ENCODE data around the gene LHX6. TPM values are rescaled to one million over a fixed set of nuclear protein-coding genes. Genes with fewer than 3 reads are reported as not detected.

Gene LHX6
- total and polyA plus RNA-seq, 2 of the 4 experiments (the other 2 are of a cell fraction): under 0.01 to 0.05 TPM

Other genes with a start within 250 kb of the LHX6 start
- gene TTLL11, start 135.6 kb downstream of the LHX6 start, total RNA-seq (2012; rRNA removed): 2.0 and 2.5 TPM in 2 replicates
- 4.6 and 4.8 TPM in 2 replicates for gene TTLL11, start 135.6 kb downstream of the LHX6 start, polyA plus RNA-seq (2012; rRNA removed)
- 45.2 and 80.8 TPM in 2 replicates for gene NDUFA8, start 69.2 kb downstream of the LHX6 start, total RNA-seq (2012; rRNA removed)
- gene NDUFA8, start 69.2 kb downstream of the LHX6 start, polyA plus RNA-seq (2012; rRNA removed): 98.1 and 103 TPM in 2 replicates
- gene MORN5, start 69.0 kb downstream of the LHX6 start, total RNA-seq (2012; rRNA removed): not detected in 2 replicates
- not detected in 2 replicates for gene MORN5, start 69.0 kb downstream of the LHX6 start, polyA plus RNA-seq (2012; rRNA removed)
- gene RBM18, start 35.9 kb upstream of the LHX6 start, total RNA-seq (2012; rRNA removed): 8.1 and 8.4 TPM in 2 replicates
- 13.8 and 15.6 TPM in 2 replicates for gene RBM18, start 35.9 kb upstream of the LHX6 start, polyA plus RNA-seq (2012; rRNA removed)
- gene MRRF, start 35.9 kb upstream of the LHX6 start, total RNA-seq (2012; rRNA removed): 35.8 and 38.0 TPM in 2 replicates
- gene MRRF, start 35.9 kb upstream of the LHX6 start, polyA plus RNA-seq (2012; rRNA removed): 27.1 and 32.1 TPM in 2 replicates
- gene PTGS1, start 142.1 kb upstream of the LHX6 start, total RNA-seq (2012; rRNA removed): 21.1 and 24.7 TPM in 2 replicates
- 33.9 and 38.3 TPM in 2 replicates for gene PTGS1, start 142.1 kb upstream of the LHX6 start, polyA plus RNA-seq (2012; rRNA removed)
- gene OR1J1, start 249.0 kb upstream of the LHX6 start, total RNA-seq (2012; rRNA removed): not detected in 2 replicates
- gene OR1J1, start 249.0 kb upstream of the LHX6 start, polyA plus RNA-seq (2012; rRNA removed): not detected in 2 replicates